ENCODE data around the gene NUP107.
"Not testable (repeated sequence)": the region's sequence is repeated elsewhere in the genome, so short reads cannot be mapped to it uniquely, and the experiment has no call there.

The NUP107 gene

GRCh38 chr12:68686595-68687521 is at the start of gene NUP107:
Gene NUP107, plus strand, starts transcription at chr12:68686978. Its CDS starts 88 bp downstream, at chr12:68687066.
- DNase-seq: peak; percentile 94 to 97

- not testable (repeated sequence) for DNase-seq
Observed at GRCh38 chr12:68637439-68637838, 49.3 kb upstream of the NUP107 start.

GRCh38 chr12:68638171-68638570 is 48.6 kb upstream of the NUP107 start:
- no peak for DNase-seq

GRCh38 chr12:68638721-68639395 is 47.9 kb upstream of the NUP107 start:
- DNase-seq: no peak

- no peak for DNase-seq
Observed at GRCh38 chr12:68639396-68639767, 47.4 kb upstream of the NUP107 start.

GRCh38 chr12:68641138-68641537 is 45.6 kb upstream of the NUP107 start:
- no peak for DNase-seq

GRCh38 chr12:68646484-68646883 is 40.3 kb upstream of the NUP107 start:
- no peak for DNase-seq

GRCh38 chr12:68647507-68647906 is 39.3 kb upstream of the NUP107 start:
- DNase-seq: no peak

GRCh38 chr12:68648179-68648578 is 38.6 kb upstream of the NUP107 start:
- no peak for DNase-seq

- no peak for DNase-seq
Observed at GRCh38 chr12:68665016-68665569, 21.7 kb upstream of the NUP107 start.

- no peak for DNase-seq
Observed at GRCh38 chr12:68667291-68667690, 19.5 kb upstream of the NUP107 start.

GRCh38 chr12:68667896-68668295 is 18.9 kb upstream of the NUP107 start:
- no peak for DNase-seq

- DNase-seq: no peak
Observed at GRCh38 chr12:68671179-68671578, 15.6 kb upstream of the NUP107 start.

GRCh38 chr12:68673788-68674187 is 13.0 kb upstream of the NUP107 start:
- no peak for DNase-seq

- no peak for DNase-seq
Observed at GRCh38 chr12:68674376-68674775, 12.4 kb upstream of the NUP107 start.

- no peak for DNase-seq
Observed at GRCh38 chr12:68675101-68675842, 11.5 kb upstream of the NUP107 start.

- not testable (repeated sequence) for DNase-seq
Observed at GRCh38 chr12:68676854-68677253, 9.9 kb upstream of the NUP107 start.

- no peak for DNase-seq
Observed at GRCh38 chr12:68686262-68686594, 550 bp upstream of the NUP107 start.

GRCh38 chr12:68695454-68695853 is 8.7 kb downstream of the NUP107 start:
- no peak for DNase-seq

GRCh38 chr12:68699486-68699885 is 12.7 kb downstream of the NUP107 start:
- no peak for DNase-seq

GRCh38 chr12:68727776-68728175 is 41.0 kb downstream of the NUP107 start:
- no peak for DNase-seq

- no peak for DNase-seq
Observed at GRCh38 chr12:68733661-68734071, 46.9 kb downstream of the NUP107 start.

- DNase-seq: no peak
Observed at GRCh38 chr12:68739891-68740290, 53.1 kb downstream of the NUP107 start.

All from NCI-H1930 (cell line).